ENCODE measurements around the gene KMT2B.

GRCh38 chr19:35671818-35672217, 46.0 kb upstream of the KMT2B start:
- no peak for TF ChIP-seq CTCF (IDR thresholded peaks at IDR 0.05)
- no peak for TF ChIP-seq EZH2phosphoT487 (IDR thresholded peaks at IDR 0.05)
- no peak for TF ChIP-seq EZH2 (IDR thresholded peaks at IDR 0.05)
